COR-L47 (cell line): Measurements from ENCODE around the gene UBQLN1.
"Not testable (repeated sequence)": the region's sequence is repeated elsewhere in the genome, so short reads cannot be mapped to it uniquely, and the experiment has no call there.

Experiments
- DNase-seq: peaks from one replicate; lab custom pipeline; 2025; lab: John Stamatoyannopoulos, UW

Gene UBQLN1

GRCh38 chr9:83633255-83633654 is 74.5 kb downstream of the UBQLN1 start:
- no peak for DNase-seq

- no peak for DNase-seq
These were observed 76.8 kb downstream of the UBQLN1 start for GRCh38 chr9:83630938-83631457.

GRCh38 chr9:83629433-83630104 is 78.2 kb downstream of the UBQLN1 start:
- no peak for DNase-seq

- no peak for DNase-seq
These were observed 79.2 kb downstream of the UBQLN1 start for GRCh38 chr9:83628540-83628939.

- DNase-seq: no peak
These were observed 82.6 kb downstream of the UBQLN1 start for GRCh38 chr9:83625178-83625577.

- no peak for DNase-seq
These were observed 84.1 kb downstream of the UBQLN1 start for GRCh38 chr9:83623679-83624076.

- peak; percentile 79 for DNase-seq
These were observed 84.6 kb downstream of the UBQLN1 start, which contains the start of gene IDNK for GRCh38 chr9:83622939-83623678. IDNK (plus strand) TSS chr9:83623143; CDS start chr9:83623172, 29 bp downstream.

- peak; percentile 39 for DNase-seq
These were observed 85.3 kb downstream of the UBQLN1 start for GRCh38 chr9:83622433-83622938.

GRCh38 chr9:83620841-83621636 is 86.7 kb downstream of the UBQLN1 start:
- DNase-seq: peak; percentile 30

GRCh38 chr9:83617299-83617698 is 90.5 kb downstream of the UBQLN1 start:
- no peak for DNase-seq

GRCh38 chr9:83613298-83613697 is 94.5 kb downstream of the UBQLN1 start:
- not testable (repeated sequence) for DNase-seq
